ENCODE data around the gene FADS2.

- TF ChIP-seq CTCF (IDR thresholded peaks at IDR 0.05) (no peak), POLR2A (IDR thresholded peaks at IDR 0.05) (no peak)
Measured at GRCh38 chr11:61911128-61911700, 83.1 kb downstream of the FADS2 start.
